Neural cell (in vitro differentiated cells): ENCODE measurements around the gene SLC49A4. TPM values are rescaled to one million over a fixed set of nuclear protein-coding genes. Genes with fewer than 3 reads are reported as not detected.

ENCODE experiments used
- H2AFZ ChIP-seq: fragments of 200-600, 300-800 bp; sonication (generic), shearing (Covaris generic); 2 replicates; pipeline ENCODE4 v1.6.0; 2014; ENCODE audit warnings: low read depth, mild to moderate bottlenecking, antibody characterized with exemption, low read length, moderate library complexity
- H3F3A ChIP-seq: fragments of 200-600 bp; shearing (Covaris generic); 2 replicates; pipeline ENCODE4 v1.6.1; 2016; ENCODE audit warnings: mild to moderate bottlenecking, moderate library complexity, mixed read lengths, antibody characterized with exemption, low read length; ENCODE audit not compliant: insufficient read depth, poor library complexity, severe bottlenecking
- H3K27ac ChIP-seq: fragments of 200-600, 300-800 bp; sonication (generic), shearing (Covaris generic); 2 replicates; pipeline ENCODE4 v1.5.1; 2014; ENCODE audit warnings: mild to moderate bottlenecking, low read length, moderate library complexity
- H3K27me3 ChIP-seq: fragments of 300-800, 200-600 bp; sonication (generic), shearing (Covaris generic); 2 replicates; pipeline ENCODE4 v1.6.0; 2014; ENCODE audit warnings: mild to moderate bottlenecking, low read depth, low read length, moderate library complexity; ENCODE audit not compliant: insufficient read depth
- H3K36me3 ChIP-seq: fragments of 300-800, 200-600 bp; sonication (generic), shearing (Covaris generic); 2 replicates; pipeline ENCODE4 v1.5.1; 2014; ENCODE audit warnings: mild to moderate bottlenecking, antibody characterized with exemption, low read length, moderate library complexity; ENCODE audit not compliant: insufficient read depth
- H3K4me2 ChIP-seq: fragments of 300-800, 200-600 bp; sonication (generic), shearing (Covaris generic); 2 replicates; pipeline ENCODE4 v1.6.0; 2014; ENCODE audit warnings: mild to moderate bottlenecking, low read length
- H3K4me3 ChIP-seq: fragments of 300-800, 200-600 bp; sonication (generic), shearing (Covaris generic); 2 replicates; pipeline ENCODE4 v1.5.1; 2014; ENCODE audit warnings: mild to moderate bottlenecking, low read length, moderate library complexity
- H3K79me2 ChIP-seq: fragments of 200-600 bp; shearing (Covaris generic); replicated peaks from 2 replicates; pipeline ENCODE4 v1.6.0; 2014; ENCODE audit warnings: mild to moderate bottlenecking, low read length, moderate library complexity; ENCODE audit not compliant: insufficient read depth
- H3K9ac ChIP-seq: fragments of 300-800, 200-600 bp; sonication (generic), shearing (Covaris generic); 2 replicates; pipeline ENCODE4 v1.6.1; 2016; ENCODE audit warnings: mild to moderate bottlenecking, low read length, mixed read lengths
- H3K9me2 ChIP-seq: fragments of 200-600 bp; shearing (Covaris generic); 2 replicates; pipeline ENCODE4 v1.6.1; 2016; ENCODE audit warnings: mild to moderate bottlenecking, low read length, mixed read lengths; ENCODE audit not compliant: insufficient read depth
- H3K9me3 ChIP-seq: fragments of 200-600, 300-800 bp; sonication (generic), shearing (Covaris generic); 2 replicates; pipeline ENCODE4 v1.6.1; 2016; ENCODE audit warnings: mild to moderate bottlenecking, mixed run types, low read length, moderate library complexity, mixed read lengths
- H4K20me1 ChIP-seq: fragments of 200-600 bp; shearing (Covaris generic); 2 replicates; pipeline ENCODE4 v1.6.1; 2016; ENCODE audit warnings: mild to moderate bottlenecking, mixed run types; ENCODE audit not compliant: insufficient read depth
- EP300 ChIP-seq: fragments of 450-650 bp; conservative IDR thresholded peaks from 2 replicates; pipeline ENCODE4 v1.6.1; 2014; ENCODE audit warnings: antibody characterized with exemption, mild to moderate bottlenecking, moderate library complexity; ENCODE audit not compliant: poor library complexity, severe bottlenecking
- EZH2 ChIP-seq: fragments of 200-600, 300-800 bp; shearing (Covaris generic), sonication (generic); IDR thresholded peaks from 2 replicates; pipeline ENCODE4 v1.6.1; 2014; ENCODE audit warnings: antibody characterized with exemption, low read length, borderline replicate concordance, mild to moderate bottlenecking; ENCODE audit not compliant: insufficient read depth, poor library complexity, severe bottlenecking
- MXI1 ChIP-seq: fragments of 450-650 bp; conservative IDR thresholded peaks from 2 replicates; pipeline ENCODE4 v1.6.1; 2014; ENCODE audit warnings: antibody characterized with exemption, mild to moderate bottlenecking; ENCODE audit not compliant: poor library complexity, severe bottlenecking
- POLR2AphosphoS5 ChIP-seq: IDR thresholded peaks from 2 replicates; pipeline ENCODE4 v1.6.1; 2012
- RAD21 ChIP-seq: fragments of 450-650 bp; conservative IDR thresholded peaks from 2 replicates; pipeline ENCODE4 v1.6.1; 2014; ENCODE audit warnings: antibody characterized with exemption, mild to moderate bottlenecking, moderate library complexity
- SMC3 ChIP-seq: fragments of 450-650 bp; conservative IDR thresholded peaks from 2 replicates; pipeline ENCODE4 v1.6.1; 2014; ENCODE audit warnings: antibody characterized with exemption, mild to moderate bottlenecking, moderate library complexity; ENCODE audit not compliant: poor library complexity
- TAF1 ChIP-seq: IDR thresholded peaks from 2 replicates; pipeline ENCODE4 v1.6.1; 2012; ENCODE audit warnings: low read depth
- polyA plus RNA-seq: library from polyadenylated mRNA; depleted of rRNA; stranded (reverse); fragments of >200 nt; gene quantifications from 2 replicates; pipeline ENCODE4 v1.2.3, GENCODE V29; 2014
- TF ChIP-seq, protein P1 (sequence below): fragments of 450-650 bp; IDR thresholded peaks from 2 replicates; pipeline ENCODE4 v1.5.1; 2014; ENCODE audit warnings: antibody characterized with exemption, mild to moderate bottlenecking, moderate library complexity; ENCODE audit not compliant: poor library complexity, severe bottlenecking
- TF ChIP-seq, protein P2 (sequence below): IDR thresholded peaks from 2 replicates; pipeline ENCODE4 v1.6.1; 2012; ENCODE audit warnings: borderline replicate concordance

The SLC49A4 gene
- polyA plus RNA-seq, 1 donor from 2014 or later = 16.2 TPM

DNA sequence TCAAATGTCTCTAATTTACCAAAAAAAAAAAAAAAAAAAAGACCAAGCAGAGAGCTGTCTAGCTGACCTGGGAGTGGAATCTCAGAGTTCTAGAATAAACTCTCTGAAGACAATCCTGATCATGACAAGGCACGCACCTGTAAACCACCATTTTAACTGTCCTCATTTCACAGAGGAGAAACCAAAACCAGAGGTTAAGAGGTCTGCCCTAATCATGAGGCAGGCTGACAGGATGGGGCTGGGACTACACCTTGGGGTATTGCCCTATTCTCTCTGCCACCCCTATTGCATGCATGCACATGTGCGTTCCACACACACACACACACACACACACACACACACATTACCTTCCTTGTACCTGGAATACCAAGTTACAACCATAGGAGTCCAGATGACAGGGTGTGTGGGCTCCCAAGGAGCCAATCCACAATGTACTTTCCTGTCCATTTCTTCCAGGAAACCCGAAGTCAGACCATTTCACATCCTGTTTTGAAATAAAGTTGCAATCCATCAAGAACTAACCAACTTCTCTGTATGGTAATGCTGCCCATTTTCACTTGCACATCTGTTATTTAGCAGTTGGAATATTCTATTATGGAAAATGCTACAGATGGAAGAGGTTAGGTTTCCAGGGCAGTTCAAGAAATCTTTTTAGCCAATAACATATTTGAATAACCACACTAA, 35.9 kb upstream of the SLC49A4 start:
- H4K20me1 ChIP-seq = no peaks in the 10 kb centered on the region
- TF ChIP-seq, protein P1, sequence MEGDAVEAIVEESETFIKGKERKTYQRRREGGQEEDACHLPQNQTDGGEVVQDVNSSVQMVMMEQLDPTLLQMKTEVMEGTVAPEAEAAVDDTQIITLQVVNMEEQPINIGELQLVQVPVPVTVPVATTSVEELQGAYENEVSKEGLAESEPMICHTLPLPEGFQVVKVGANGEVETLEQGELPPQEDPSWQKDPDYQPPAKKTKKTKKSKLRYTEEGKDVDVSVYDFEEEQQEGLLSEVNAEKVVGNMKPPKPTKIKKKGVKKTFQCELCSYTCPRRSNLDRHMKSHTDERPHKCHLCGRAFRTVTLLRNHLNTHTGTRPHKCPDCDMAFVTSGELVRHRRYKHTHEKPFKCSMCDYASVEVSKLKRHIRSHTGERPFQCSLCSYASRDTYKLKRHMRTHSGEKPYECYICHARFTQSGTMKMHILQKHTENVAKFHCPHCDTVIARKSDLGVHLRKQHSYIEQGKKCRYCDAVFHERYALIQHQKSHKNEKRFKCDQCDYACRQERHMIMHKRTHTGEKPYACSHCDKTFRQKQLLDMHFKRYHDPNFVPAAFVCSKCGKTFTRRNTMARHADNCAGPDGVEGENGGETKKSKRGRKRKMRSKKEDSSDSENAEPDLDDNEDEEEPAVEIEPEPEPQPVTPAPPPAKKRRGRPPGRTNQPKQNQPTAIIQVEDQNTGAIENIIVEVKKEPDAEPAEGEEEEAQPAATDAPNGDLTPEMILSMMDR = no peak
- TF ChIP-seq EP300 (no peak), EZH2 (no peak), TAF1 (no peak), RAD21 (no peak), POLR2AphosphoS5 (no peak), SMC3 (no peak), MXI1 (no peak)
- TF ChIP-seq, protein P2, sequence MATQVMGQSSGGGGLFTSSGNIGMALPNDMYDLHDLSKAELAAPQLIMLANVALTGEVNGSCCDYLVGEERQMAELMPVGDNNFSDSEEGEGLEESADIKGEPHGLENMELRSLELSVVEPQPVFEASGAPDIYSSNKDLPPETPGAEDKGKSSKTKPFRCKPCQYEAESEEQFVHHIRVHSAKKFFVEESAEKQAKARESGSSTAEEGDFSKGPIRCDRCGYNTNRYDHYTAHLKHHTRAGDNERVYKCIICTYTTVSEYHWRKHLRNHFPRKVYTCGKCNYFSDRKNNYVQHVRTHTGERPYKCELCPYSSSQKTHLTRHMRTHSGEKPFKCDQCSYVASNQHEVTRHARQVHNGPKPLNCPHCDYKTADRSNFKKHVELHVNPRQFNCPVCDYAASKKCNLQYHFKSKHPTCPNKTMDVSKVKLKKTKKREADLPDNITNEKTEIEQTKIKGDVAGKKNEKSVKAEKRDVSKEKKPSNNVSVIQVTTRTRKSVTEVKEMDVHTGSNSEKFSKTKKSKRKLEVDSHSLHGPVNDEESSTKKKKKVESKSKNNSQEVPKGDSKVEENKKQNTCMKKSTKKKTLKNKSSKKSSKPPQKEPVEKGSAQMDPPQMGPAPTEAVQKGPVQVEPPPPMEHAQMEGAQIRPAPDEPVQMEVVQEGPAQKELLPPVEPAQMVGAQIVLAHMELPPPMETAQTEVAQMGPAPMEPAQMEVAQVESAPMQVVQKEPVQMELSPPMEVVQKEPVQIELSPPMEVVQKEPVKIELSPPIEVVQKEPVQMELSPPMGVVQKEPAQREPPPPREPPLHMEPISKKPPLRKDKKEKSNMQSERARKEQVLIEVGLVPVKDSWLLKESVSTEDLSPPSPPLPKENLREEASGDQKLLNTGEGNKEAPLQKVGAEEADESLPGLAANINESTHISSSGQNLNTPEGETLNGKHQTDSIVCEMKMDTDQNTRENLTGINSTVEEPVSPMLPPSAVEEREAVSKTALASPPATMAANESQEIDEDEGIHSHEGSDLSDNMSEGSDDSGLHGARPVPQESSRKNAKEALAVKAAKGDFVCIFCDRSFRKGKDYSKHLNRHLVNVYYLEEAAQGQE = no peak
- no peaks in the 10 kb centered on the region for H3K79me2 ChIP-seq
- no peak overlapping the region for H3K4me2 ChIP-seq
- H3K9me3 ChIP-seq = no peaks in the 10 kb centered on the region
- H3F3A ChIP-seq = no peaks in the 10 kb centered on the region
- H2AFZ ChIP-seq = no peak overlapping the region
- no peaks in the 10 kb centered on the region for H3K27me3 ChIP-seq
- no peaks in the 10 kb centered on the region for H3K36me3 ChIP-seq
- no peak overlapping the region for H3K9ac ChIP-seq
- no peak overlapping the region for H3K4me3 ChIP-seq
- no peak overlapping the region for H3K27ac ChIP-seq
- H3K9me2 ChIP-seq = no peaks in the 10 kb centered on the region

DNA sequence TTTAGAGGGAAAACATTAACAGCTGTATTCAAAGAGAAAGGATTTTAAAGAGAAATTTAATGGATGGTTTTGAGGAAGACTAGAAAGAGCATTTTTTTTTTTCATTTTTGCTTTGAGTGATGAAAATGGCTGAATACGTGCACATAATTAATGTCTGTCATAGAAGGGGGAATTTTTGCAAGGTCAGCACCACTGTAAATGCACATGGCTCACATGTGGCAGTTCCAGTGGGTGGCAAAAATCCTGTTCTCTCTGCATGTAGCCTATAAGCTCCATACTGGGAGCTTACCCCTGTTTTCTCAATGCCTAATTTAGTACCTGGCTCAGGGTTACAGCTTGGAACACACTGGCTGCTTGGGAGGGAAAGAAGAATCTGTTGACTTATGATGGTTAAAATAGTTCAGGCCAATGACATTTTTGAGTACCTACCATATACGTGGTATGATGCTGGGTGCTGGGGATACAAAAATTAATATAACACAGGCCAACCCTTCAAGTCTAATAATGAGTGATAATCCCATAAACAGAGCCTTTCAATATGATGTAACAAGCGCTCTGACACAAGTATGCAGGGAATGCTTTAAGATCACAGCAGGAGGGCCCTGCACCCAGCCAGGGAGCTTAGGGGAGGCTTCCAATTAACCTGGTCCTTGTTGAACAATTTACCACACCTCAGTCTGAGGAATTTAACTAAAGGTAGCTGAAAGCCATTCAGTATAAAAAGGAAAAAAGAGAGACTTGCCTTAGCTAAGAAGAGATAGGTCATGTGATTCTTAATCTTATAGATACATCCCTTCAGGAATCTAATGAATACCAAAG, 34.2 kb upstream of the SLC49A4 start:
- peak overlapping the region; percentile 6 for H3K27ac ChIP-seq

More for the DNA sequence above, 34.2 kb upstream of the SLC49A4 start:
- Histone ChIP-seq H2AFZ (no peak overlapping the region), H3F3A (no peaks in the 10 kb centered on the region), H4K20me1 (no peaks in the 10 kb centered on the region), H3K9me2 (no peaks in the 10 kb centered on the region), H3K79me2 (no peaks in the 10 kb centered on the region), H3K36me3 (no peaks in the 10 kb centered on the region), H3K9ac (no peak overlapping the region), H3K27me3 (no peaks in the 10 kb centered on the region), H3K4me3 (peak overlapping the region; percentile 26), H3K9me3 (no peaks in the 10 kb centered on the region), H3K4me2 (no peak overlapping the region)
- no peak for TF ChIP-seq RAD21
- TF ChIP-seq MXI1 = peak; percentile 71
- TF ChIP-seq EP300 = no peak
- no peak for TF ChIP-seq SMC3
- TF ChIP-seq, protein P2 = no peak
- TF ChIP-seq TAF1 = no peak
- no peak for TF ChIP-seq POLR2AphosphoS5
